HTR-8/SVneo (cell line): ENCODE measurements around the gene PMPCA.
"Not testable (repeated sequence)": the region's sequence is repeated elsewhere in the genome, so short reads cannot be mapped to it uniquely, and the experiment has no call there.

Source experiments
- DNase-seq: peaks from one replicate; pipeline ENCODE4 v3.0.0; 2011; ENCODE audit warnings: low spot score, mixed read lengths; ENCODE audit not compliant: insufficient read length
- FAIRE-seq: peaks from 2 replicates; lab custom pipeline; 2011; peaks lifted over from hg19 to GRCh38; lab: Jason Lieb, UNC

The PMPCA gene

DNA sequence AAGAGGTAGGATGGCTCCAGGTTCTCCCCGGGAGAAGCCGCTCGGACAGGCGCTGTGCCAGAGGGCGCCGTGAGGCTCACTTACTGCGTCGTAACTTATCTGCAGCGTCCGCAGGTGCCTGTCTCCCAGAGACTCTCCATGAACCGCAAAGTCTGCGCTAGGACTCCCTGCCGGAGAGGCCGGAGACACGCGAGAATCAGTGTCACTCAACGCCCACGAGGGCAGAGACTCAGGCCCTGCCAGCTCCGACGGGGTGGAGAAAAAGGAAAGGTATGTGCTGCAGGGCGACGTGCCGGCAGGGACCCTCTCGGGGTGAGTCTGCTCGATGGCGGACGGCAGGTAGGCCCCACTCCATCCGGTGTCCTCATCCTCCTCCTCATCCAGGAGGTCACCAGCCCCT is 3.4 kb upstream of the PMPCA start:
- not testable (repeated sequence) for FAIRE-seq, DNase-seq

GRCh38 chr9:136407911-136408310 is 2.5 kb upstream of the PMPCA start:
- DNase-seq (no peak), FAIRE-seq (no peak)

GRCh38 chr9:136409557-136410455 is 652 bp upstream of the PMPCA start:
- DNase-seq (peak; percentile 41), FAIRE-seq (no peak)

DNA sequence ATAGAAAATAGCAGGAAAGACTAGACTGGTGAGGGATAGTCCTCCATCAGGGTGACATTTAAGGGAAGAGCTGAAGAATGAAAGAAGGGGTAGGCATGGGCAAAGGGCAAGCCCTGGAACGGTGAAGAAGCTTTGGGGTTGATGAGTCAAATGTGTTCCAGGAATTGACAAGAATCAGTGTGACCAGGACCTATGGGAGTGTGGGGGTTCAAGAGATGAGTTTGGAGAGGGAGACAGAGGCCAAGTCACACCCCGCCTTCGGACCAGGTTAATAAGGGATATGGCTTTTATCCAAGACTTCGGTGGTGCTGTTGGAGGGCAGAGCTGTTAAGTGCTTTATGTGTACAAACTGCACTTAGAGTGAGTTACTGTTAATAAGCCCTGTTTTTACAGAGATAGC is 920 bp downstream of the PMPCA start:
- FAIRE-seq (no peak), DNase-seq (no peak)

GRCh38 chr9:136412962-136413361 is 2.5 kb downstream of the PMPCA start:
- DNase-seq, result no peak
- FAIRE-seq, result no peak

GRCh38 chr9:136416427-136416826 is 6.0 kb downstream of the PMPCA start:
- no peak for DNase-seq

DNA sequence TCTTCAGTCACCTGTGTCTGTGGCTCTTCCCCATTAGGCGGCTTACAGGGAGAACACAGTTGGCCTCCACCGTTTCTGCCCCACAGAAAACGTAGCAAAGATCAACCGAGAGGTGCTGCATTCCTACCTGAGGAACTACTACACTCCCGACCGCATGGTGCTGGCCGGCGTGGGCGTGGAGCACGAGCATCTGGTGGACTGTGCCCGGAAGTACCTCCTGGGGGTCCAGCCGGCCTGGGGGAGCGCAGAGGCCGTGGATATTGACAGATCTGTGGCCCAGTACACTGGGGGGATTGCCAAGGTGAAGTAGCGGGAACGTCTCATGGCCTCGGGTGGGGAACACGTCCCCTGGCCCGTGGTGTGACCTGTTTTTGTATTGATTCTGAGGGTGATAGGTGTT is 6.5 kb downstream of the PMPCA start:
- FAIRE-seq (no peak), DNase-seq (no peak)

More at GRCh38 chr9:136416427-136416826, 6.0 kb downstream of the PMPCA start:
- no peak for FAIRE-seq

DNA sequence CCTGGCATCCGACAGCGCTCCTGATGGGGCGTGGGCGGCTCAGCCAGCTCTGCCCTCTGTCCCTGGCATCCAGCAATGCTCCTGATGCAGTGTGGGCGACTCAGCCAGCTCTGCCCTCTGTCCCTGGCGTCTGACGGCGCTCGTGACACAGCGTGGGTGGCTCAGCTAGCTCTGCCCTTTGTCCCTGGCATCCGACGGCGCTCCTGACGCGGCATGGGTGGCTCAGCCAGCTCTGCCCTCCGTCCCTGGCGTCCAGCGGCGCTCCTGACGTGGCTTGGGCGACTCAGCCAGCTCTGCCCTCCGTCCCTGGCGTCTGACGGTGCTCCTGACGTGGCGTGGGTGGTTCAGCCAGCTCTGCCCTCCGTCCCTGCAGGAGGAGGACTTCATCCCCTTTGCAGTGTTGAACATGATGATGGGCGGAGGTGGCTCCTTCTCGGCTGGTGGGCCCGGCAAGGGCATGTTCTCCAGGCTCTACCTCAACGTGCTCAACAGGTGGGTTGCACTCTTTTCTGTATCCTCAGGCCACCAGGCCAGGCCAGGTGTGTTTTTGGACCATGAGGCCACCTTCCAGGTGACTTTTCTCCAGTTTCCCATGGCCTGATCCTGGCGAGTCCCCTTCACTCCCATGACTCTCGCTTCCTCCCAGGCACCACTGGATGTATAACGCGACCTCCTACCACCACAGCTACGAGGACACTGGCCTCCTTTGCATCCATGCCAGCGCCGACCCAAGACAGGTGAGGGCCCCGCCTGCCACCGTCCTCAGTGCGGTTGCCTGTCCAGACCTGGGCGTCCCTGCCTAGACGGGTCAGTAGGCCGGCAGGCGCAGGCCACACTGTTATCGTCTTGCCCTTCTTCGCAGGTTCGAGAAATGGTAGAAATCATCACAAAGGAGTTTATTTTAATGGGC is 8.0 kb downstream of the PMPCA start:
- DNase-seq, result no peak
- no peak for FAIRE-seq

DNA sequence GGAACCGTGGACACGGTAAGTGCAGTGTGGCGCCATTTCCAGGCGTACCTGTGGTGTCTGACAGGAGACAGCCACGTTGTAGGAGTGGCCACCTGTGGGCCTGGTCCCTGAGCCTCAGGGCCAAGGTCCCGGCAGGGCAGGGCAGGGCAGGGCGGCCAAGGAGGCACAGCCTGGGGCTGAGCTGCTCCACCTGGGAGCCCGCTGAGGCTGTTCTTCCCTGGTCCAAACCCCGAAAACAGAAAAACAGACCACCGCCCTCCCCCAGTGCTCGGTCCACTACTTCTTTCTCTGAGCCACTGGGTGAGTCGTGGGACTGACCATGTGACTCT is 8.6 kb downstream of the PMPCA start:
- FAIRE-seq, result no peak

GRCh38 chr9:136421791-136422190 is 11.3 kb downstream of the PMPCA start:
- FAIRE-seq, result no peak

More for the DNA sequence above, 8.6 kb downstream of the PMPCA start:
- DNase-seq, result no peak

GRCh38 chr9:136422876-136423275 is 12.4 kb downstream of the PMPCA start:
- DNase-seq (no peak), FAIRE-seq (no peak)

More at GRCh38 chr9:136421791-136422190, 11.3 kb downstream of the PMPCA start:
- no peak for DNase-seq

DNA sequence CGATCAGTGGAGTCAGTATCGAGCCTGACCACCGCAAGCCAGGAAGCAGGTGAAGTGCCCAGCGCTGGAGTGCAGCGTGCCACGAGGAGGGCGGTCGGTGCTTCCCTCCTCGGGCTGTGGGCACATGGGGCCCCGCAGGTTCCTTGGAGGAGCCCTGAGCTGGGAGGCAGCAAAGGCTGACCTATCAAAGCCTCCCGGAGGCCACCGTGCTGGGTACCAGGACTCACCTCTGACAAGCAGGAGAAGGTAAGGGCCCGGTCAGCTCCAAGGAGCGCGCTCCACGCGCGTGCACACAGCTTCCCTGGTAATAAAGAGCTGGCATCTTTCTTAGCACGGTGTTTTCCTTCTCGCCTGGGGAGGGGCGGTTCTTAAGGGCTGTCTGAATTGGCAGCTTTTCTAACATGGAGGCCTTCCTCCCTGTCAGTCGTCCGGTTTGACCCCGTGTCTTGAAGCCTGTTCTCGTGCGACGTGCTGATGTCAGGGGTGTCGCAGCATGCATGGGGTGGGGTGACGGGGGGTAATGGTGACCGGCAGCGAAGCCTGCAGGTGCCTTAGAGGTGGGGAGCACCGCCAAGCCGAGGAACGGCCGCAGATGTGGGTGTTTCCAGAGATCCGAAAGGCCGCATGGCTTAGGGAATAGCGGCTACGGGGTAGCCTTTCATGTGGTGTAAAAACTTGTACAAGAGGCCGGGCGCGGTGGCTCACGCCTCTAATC is 13.1 kb downstream of the PMPCA start:
- DNase-seq (no peak), FAIRE-seq (no peak)

GRCh38 chr9:136424750-136425362 is 14.4 kb downstream of the PMPCA start:
- FAIRE-seq, result no peak
- no peak for DNase-seq

- not testable (repeated sequence) for DNase-seq, FAIRE-seq
Measured at GRCh38 chr9:136425367-136425766, 14.9 kb downstream of the PMPCA start.

DNA sequence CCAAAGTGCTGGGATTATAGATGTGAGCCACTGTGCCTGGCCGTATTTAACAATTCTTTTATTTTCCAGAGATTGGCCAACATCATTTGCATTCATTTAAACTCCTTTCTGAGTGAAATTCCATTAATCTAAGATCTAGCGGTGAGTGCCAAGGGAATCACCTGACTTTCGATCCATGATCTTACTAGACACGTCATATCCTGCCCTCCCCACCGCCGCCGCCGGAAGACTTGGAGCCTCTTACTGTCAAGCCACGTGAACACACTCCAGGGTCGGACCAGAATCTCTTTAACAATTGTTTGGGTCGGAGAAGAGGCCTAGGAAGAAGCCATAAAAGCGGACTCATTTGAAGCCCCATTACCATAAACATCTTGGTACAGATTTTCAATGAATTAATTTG is 16.3 kb downstream of the PMPCA start:
- FAIRE-seq, result no peak
- no peak for DNase-seq

DNA sequence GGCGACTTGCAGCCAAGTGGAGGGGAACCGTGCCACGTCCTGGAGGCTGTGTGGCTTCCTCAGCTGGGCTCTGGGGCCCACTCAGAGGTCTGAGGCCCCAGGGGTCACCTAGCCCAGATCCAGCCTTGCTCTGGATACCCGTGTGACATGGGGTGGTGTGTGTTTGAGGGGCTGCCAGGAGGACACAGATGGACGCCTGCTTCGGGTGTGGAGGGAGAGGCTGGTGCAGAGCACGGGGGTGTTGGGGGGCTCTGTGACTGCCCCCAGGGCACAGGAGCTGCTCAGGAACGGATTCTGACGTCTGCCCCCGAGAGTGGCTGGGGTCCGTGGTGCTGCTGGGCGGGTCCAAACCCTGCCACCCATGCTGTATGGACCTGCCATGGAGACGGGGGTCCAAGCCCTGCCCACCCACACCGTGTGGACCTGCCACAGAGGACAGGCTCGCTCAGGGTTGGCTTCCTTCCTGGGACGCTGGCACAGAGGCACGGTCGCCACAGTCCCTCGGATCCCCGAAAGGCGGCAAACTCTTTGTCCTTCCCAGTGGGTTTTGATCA is 18.7 kb downstream of the PMPCA start:
- FAIRE-seq (no peak), DNase-seq (no peak)

DNA sequence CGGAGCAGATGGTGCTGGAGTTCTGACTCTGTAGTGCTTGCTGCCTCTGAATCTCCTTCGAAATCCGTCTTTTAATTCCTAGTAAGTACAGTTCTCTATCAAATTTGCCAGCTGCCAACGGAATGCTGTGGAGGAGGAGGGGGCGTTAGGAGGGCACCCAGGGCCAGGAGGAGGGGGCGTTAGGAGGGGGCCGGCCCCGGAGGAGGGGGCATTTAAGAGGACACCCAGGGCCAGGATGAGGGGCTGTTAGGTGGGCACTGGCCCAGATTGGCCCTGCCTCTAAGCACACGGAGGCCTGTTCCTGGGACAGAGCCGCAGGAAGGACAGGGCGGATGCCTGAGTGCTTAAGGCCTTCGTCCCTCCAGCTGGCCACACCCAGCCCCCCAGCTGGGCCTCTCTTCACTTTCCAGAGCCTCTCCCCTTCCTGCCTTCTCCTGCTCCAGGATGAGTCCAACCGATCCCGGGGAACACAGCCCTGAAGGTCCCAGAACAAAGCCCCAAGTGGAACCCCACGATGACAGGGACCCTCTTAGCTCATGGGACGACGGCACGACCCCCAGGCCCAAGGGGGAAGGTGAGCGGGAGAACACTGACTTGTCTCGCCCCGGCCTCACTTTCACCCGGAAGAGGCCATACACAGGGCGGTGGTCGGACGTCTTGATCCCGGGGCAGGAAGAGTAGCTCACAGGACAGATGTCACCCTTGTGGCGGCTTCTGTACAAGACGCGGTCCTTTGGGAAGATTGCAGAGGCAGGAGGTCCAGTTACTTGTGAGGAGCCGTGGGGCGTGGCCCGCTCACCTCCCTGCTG is 19.4 kb downstream of the PMPCA start:
- DNase-seq (no peak), FAIRE-seq (no peak)

DNA sequence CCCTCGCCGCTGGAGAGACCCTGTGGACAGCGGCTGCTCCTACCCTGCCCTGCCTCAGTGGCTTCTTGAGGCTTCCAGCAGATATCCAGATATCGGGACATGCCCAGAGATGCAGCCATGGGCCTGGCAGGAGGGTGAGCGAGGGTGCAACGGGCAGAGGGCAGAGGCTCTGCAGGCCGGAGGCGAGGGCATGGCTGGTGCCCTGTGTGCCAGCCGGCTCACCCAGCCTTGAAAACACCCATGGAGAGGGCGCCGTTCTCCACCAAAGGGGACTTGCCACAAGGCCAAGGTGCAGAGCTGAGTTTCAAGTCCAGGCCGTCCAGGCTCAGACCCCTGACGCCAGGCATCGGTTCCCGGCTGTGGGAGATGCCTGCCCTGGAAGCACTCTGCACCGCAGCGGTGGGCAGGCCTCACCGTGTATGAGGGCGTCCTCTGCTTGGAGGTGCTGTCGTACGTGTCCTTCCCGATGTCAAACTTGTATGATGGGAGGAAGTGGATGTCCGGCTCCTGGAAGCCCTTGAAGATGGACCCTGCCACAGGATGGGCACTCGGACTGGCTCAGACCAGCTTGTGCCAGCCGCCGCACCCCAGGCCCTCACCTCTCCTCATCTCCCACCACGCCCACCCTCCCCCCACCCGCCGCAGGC is 20.3 kb downstream of the PMPCA start:
- DNase-seq (no peak), FAIRE-seq (no peak)
